Measurements from ENCODE around the gene TARS1. TPM values are rescaled to one million over a fixed set of nuclear protein-coding genes. Genes with fewer than 3 reads are reported as not detected.
A peak's percentile ranks its signal among the peaks of the same experiment; 100 is the strongest.

TARS1 gene
- 10 to 100 TPM; 59.9 to 74.8 (median 64.6) TPM for total RNA-seq
- total RNA-seq (2013): 76.4 TPM

DNA sequence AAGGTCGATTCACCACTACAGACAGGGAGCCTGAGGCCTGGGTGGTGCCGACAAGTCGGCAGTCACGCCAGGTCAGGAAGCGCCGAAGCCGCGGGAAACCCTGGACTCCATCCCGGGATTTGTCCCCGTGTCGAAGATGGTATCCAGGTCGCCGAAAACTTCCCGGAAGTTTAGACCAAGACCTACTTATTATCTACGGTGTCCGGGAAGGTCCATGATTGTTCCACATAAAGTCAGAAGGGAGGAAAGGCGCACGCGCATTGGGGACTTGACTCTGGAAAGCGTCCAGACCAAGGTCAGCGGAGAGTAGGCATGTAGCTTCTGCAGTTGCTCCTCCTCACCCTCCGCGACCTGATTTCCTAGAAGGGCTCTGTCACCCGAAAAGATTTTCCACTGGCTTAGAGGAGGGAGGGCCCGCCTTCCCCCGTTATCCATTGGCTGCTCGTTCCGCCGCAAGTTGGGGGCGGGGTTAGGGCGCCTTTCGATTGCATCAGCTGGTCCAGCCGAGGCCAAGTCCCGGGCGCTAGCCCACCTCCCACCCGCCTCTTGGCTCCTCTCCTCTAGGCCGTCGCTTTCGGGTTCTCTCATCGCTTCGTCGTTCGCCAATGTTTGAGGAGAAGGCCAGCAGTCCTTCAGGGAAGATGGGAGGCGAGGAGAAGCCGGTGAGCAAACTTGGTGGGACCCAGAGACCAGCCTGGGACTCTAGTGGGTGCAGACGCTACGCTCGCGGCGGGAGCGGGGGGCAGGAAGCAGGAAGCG lies at the start of gene TARS1:
Gene TARS1, plus strand, starts transcription at position 484 of the 759 bp plus-strand sequence. Its CDS starts 122 bp downstream, at position 606.
- Histone ChIP-seq H3K4me1 (ENCODE audit: control insufficient read depth, insufficient read depth, low read length) (peaks cover 21% of the 10 kb centered on the region), H3K27ac (ENCODE audit: low read length) (peak within 1 kb of the TSS; percentile 90), H3K4me3 (ENCODE audit: low read length) (peak within 1 kb of the TSS; percentile 91), H3K27me3 (ENCODE audit: control insufficient read depth, insufficient read depth, low read length) (no peaks in the 10 kb centered on the region), H3K9me3 (ENCODE audit: control insufficient read depth, insufficient read depth, low read length) (no peaks in the 10 kb centered on the region), H3K36me3 (ENCODE audit: control insufficient read depth, insufficient read depth, low read length) (peaks cover 7% of the 10 kb centered on the region)
- Mint-ChIP-seq H3K27ac (no peak within 1 kb of the TSS), H3K4me3 (no peak within 1 kb of the TSS), H3K36me3 (no peaks in the 10 kb centered on the region), H3K4me1 (peaks cover 23 to 31% of the 10 kb centered on the region in 2 donors), H3K9me3 (no peaks in the 10 kb centered on the region), H3K27me3 (ENCODE audit: low read depth in 2 of 2) (no peaks in the 10 kb centered on the region)
- intact Hi-C loops (cut with micrococcal nuclease): loop anchor here (5.0 kb wide), 2 partner anchors 853 to 1477 kb away; partner anchors contain the start of genes BRIX1, RAD1 and SUB1
- TF ChIP-seq CTCF (IDR thresholded peaks at IDR 0.05): no peak
- DNase-seq (peak; percentile 94 to 96), ATAC-seq (peak; percentile 92 to 98 (median 92))
- under 1% methylated on average over 52 of the region's 52 CpGs for WGBS (ENCODE audit: insufficient coverage)

- H3K36me3 ChIP-seq (ENCODE audit: control insufficient read depth, insufficient read depth, low read length): no peaks in the 10 kb centered on the region
- TF ChIP-seq CTCF (IDR thresholded peaks at IDR 0.05): no peak
- no peaks in the 10 kb centered on the region for H3K9me3 ChIP-seq (ENCODE audit: control insufficient read depth, insufficient read depth, low read length)
- ATAC-seq (no peak), DNase-seq (no peak)
- no peak overlapping the region for H3K27ac ChIP-seq (ENCODE audit: low read length)
- no peak overlapping the region for H3K4me3 ChIP-seq (ENCODE audit: low read length)
- H3K27me3 ChIP-seq (ENCODE audit: control insufficient read depth, insufficient read depth, low read length): no peaks in the 10 kb centered on the region
- no peaks in the 10 kb centered on the region for H3K4me1 Mint-ChIP-seq
- peaks cover under 1 to 2% of the 10 kb centered on the region in 2 donors for H3K27me3 Mint-ChIP-seq (ENCODE audit: low read depth in 2 of 2)
- no CpG with 5 or more reads among the region's 1 CpG for WGBS (ENCODE audit: insufficient coverage)
- H3K4me3 Mint-ChIP-seq: no peak overlapping the region
- H3K9me3 Mint-ChIP-seq: no peaks in the 10 kb centered on the region
- no peaks in the 10 kb centered on the region for H3K4me1 ChIP-seq (ENCODE audit: control insufficient read depth, insufficient read depth, low read length)
- intact Hi-C loops (cut with micrococcal nuclease): no loop called here
- H3K27ac Mint-ChIP-seq: no peak overlapping the region
- H3K36me3 Mint-ChIP-seq: no peaks in the 10 kb centered on the region
These were observed 42.3 kb upstream of the TARS1 start for GRCh38 chr5:33398501-33398900.

DNA sequence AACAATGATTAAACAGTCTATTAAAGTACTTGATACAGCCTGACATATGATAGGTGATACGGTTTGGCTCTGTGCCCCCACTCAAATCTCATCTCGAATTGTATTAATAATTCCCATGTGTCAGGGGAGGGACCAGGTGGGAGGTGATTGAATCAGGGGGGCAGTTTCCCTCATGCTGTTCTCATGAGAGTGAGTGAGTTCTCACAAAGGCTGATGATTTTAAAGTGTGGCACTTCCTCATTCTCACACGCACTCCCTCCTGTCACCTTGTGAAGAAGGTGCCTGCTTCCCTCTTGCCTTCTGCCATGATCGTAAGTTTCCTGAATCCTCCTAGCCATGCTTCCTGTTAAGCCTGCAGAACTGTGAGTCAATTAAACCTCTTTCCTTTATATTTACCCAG lies 40.1 kb upstream of the TARS1 start:
- Histone ChIP-seq H3K36me3 (ENCODE audit: control insufficient read depth, insufficient read depth, low read length) (no peaks in the 10 kb centered on the region), H3K4me1 (ENCODE audit: control insufficient read depth, insufficient read depth, low read length) (no peaks in the 10 kb centered on the region), H3K4me3 (ENCODE audit: low read length) (no peak overlapping the region), H3K27ac (ENCODE audit: low read length) (no peak overlapping the region), H3K9me3 (ENCODE audit: control insufficient read depth, insufficient read depth, low read length) (no peaks in the 10 kb centered on the region), H3K27me3 (ENCODE audit: control insufficient read depth, insufficient read depth, low read length) (no peaks in the 10 kb centered on the region)
- no peak for ATAC-seq
- Mint-ChIP-seq H3K27ac (no peak overlapping the region), H3K4me1 (no peaks in the 10 kb centered on the region), H3K36me3 (no peaks in the 10 kb centered on the region), H3K27me3 (ENCODE audit: low read depth in 2 of 2) (peaks cover 2 to 6% of the 10 kb centered on the region in 2 donors), H3K4me3 (no peak overlapping the region), H3K9me3 (peaks cover 0 to 2% of the 10 kb centered on the region in 2 donors)
- 46% methylated on average over 2 of the region's 4 CpGs for WGBS (ENCODE audit: insufficient coverage)
- DNase-seq: no peak
- TF ChIP-seq CTCF (IDR thresholded peaks at IDR 0.05): no peak
- intact Hi-C loops (cut with micrococcal nuclease): no loop called here

Data from natural killer cell (primary cell).